ENCODE measurements around the gene SERF2. TPM values are rescaled to one million over a fixed set of nuclear protein-coding genes. Genes with fewer than 3 reads are reported as not detected.
A peak's percentile ranks its signal among the peaks of the same experiment; 100 is the strongest.

The SERF2 gene
- polyA plus RNA-seq, 3 donors = 1,511 to 3,135 (median 2,483) TPM

DNA sequence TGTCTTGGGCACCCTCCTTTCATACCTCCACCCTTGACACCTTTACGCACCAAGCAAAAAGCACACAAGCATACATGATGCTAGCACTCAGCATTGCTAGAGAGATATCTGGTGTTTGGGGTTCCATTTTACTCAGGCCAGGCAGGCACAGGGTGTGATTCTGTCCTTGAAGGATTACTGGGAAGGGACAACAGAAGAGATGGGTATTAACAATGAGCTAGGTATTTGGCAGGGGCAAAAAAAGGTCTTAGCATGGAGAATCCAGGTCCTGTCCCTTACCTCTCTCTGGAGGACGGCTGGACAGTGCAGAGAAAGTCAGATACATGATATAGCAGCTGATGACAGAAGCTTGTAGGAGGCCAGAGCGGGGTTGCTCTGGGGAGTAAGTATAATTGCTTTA lies 4.4 kb downstream of the SERF2 start:
- H3K27me3 Mint-ChIP-seq (ENCODE audit: low read depth in 3 of 3) = no peaks in the 10 kb centered on the region
- no peaks in the 10 kb centered on the region for H3K9me3 ChIP-seq (replicated peaks in 1 of 2; ENCODE audit: control insufficient read depth in 1 of 2, insufficient read depth in 1 of 2, low read length in 2 of 2)
- no peak overlapping the region for H2AFZ ChIP-seq (ENCODE audit: insufficient read depth, low read depth, low read length, poor library complexity, severe bottlenecking)
- peaks cover 65% of the 10 kb centered on the region for H3K4me1 Mint-ChIP-seq
- no peak overlapping the region for H3K27ac ChIP-seq (ENCODE audit: low read depth in 1 of 2, low read length in 2 of 2)
- H3K9ac ChIP-seq (ENCODE audit: insufficient read depth, low read length, poor library complexity, severe bottlenecking) = no peak overlapping the region
- peaks cover 33 to 56% of the 10 kb centered on the region in 2 donors for H3K4me1 ChIP-seq (ENCODE audit: control insufficient read depth in 1 of 2, insufficient read depth in 2 of 2, low read length in 2 of 2)
- H3K27ac Mint-ChIP-seq = peak overlapping the region in 5 of 7 donors; percentile 7 to 97 (median 57)
- no peak overlapping the region for H3K4me2 ChIP-seq (replicated peaks; ENCODE audit: extremely low read depth, low read length, poor library complexity, severe bottlenecking)
- peaks cover 52% of the 10 kb centered on the region for H3K79me2 ChIP-seq (ENCODE audit: insufficient read depth, low read length)
- peaks cover 39% of the 10 kb centered on the region for H4K20me1 ChIP-seq (ENCODE audit: insufficient read depth, low read length)
- no peaks in the 10 kb centered on the region for H3K27me3 ChIP-seq (ENCODE audit: control insufficient read depth in 2 of 2, insufficient read depth in 2 of 2, low read length in 2 of 2)
- peaks cover 55 to 57% of the 10 kb centered on the region in 2 donors for H3K36me3 Mint-ChIP-seq
- no peaks in the 10 kb centered on the region for H3K9me3 Mint-ChIP-seq
- 100% methylated on average over 1 of the region's 3 CpGs for WGBS (ENCODE audit: insufficient coverage)
- no peak overlapping the region for H3K4me3 Mint-ChIP-seq
- H3K4me3 ChIP-seq (replicated peaks in 1 of 3; ENCODE audit: low read depth in 2 of 3, low read length in 3 of 3) = no peak overlapping the region
- intact Hi-C loops (cut with micrococcal nuclease) = no loop called here
- DNase-seq = no peak
- TF ChIP-seq, protein P1, sequence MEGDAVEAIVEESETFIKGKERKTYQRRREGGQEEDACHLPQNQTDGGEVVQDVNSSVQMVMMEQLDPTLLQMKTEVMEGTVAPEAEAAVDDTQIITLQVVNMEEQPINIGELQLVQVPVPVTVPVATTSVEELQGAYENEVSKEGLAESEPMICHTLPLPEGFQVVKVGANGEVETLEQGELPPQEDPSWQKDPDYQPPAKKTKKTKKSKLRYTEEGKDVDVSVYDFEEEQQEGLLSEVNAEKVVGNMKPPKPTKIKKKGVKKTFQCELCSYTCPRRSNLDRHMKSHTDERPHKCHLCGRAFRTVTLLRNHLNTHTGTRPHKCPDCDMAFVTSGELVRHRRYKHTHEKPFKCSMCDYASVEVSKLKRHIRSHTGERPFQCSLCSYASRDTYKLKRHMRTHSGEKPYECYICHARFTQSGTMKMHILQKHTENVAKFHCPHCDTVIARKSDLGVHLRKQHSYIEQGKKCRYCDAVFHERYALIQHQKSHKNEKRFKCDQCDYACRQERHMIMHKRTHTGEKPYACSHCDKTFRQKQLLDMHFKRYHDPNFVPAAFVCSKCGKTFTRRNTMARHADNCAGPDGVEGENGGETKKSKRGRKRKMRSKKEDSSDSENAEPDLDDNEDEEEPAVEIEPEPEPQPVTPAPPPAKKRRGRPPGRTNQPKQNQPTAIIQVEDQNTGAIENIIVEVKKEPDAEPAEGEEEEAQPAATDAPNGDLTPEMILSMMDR (IDR thresholded peaks at IDR 0.05) = no peak
- H3K36me3 ChIP-seq (replicated peaks in 1 of 2; ENCODE audit: control insufficient read depth in 1 of 2, insufficient read depth in 2 of 2, low read length in 2 of 2) = peaks cover 38 to 57% of the 10 kb centered on the region in 2 donors

DNA sequence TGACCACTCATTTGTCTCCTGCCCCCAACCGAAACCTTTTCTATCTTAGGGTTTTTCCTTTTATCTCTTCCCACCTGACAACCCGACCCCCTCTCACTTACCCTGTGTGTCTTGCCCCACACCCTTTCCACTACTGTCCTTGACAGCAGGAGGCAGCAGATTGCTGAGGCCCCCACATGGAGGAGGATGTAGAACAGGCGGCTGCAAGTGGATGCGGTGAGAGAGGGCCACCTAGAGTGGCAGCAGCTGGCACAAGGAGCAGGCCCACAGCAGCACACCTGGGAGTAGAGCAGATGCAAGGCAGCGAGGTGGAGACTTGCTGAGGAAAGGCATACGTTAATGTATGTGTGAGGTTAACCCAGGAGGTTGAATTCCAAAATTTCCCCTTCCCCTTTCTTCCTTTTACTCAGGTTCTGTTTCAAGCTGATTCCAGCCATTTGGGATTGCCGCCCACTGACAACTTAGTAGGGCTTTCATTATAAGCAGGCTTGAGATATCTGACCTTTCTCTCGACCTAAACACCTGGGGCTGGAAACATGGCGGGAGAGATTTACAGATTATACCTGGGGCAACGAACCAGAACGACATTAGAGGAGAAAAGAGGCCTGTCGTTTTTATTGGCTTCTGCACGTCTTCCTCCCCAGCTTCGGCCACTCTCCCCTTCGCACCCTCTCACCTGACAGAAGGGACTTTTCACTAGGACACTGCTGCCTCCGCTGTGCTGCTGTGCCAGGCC lies 7.3 kb downstream of the SERF2 start:
- no peak overlapping the region for H2AFZ ChIP-seq (ENCODE audit: insufficient read depth, low read depth, low read length, poor library complexity, severe bottlenecking)
- Mint-ChIP-seq H3K4me1 (peaks cover 50% of the 10 kb centered on the region), H3K9me3 (no peaks in the 10 kb centered on the region), H3K4me3 (no peak overlapping the region), H3K36me3 (peaks cover 51 to 67% of the 10 kb centered on the region in 2 donors), H3K27ac (peak overlapping the region; percentile 49 to 100 (median 99)), H3K27me3 (ENCODE audit: low read depth in 3 of 3) (peaks cover 0 to 2% (median 0%) of the 10 kb centered on the region in 3 donors)
- H4K20me1 ChIP-seq (ENCODE audit: insufficient read depth, low read length) = peaks cover 23% of the 10 kb centered on the region
- H3K27me3 ChIP-seq (ENCODE audit: control insufficient read depth in 2 of 2, insufficient read depth in 2 of 2, low read length in 2 of 2) = no peaks in the 10 kb centered on the region
- H3K36me3 ChIP-seq (replicated peaks in 1 of 2; ENCODE audit: control insufficient read depth in 1 of 2, insufficient read depth in 2 of 2, low read length in 2 of 2) = peaks cover 40 to 74% of the 10 kb centered on the region in 2 donors
- H3K4me1 ChIP-seq (ENCODE audit: control insufficient read depth in 1 of 2, insufficient read depth in 2 of 2, low read length in 2 of 2) = peaks cover 19 to 37% of the 10 kb centered on the region in 2 donors
- WGBS (ENCODE audit: insufficient coverage) = 98% methylated on average over 8 of the region's 16 CpGs
- no peak overlapping the region for H3K9ac ChIP-seq (ENCODE audit: insufficient read depth, low read length, poor library complexity, severe bottlenecking)
- peak overlapping the region; percentile 90 for H3K4me2 ChIP-seq (replicated peaks; ENCODE audit: extremely low read depth, low read length, poor library complexity, severe bottlenecking)
- H3K9me3 ChIP-seq (replicated peaks in 1 of 2; ENCODE audit: control insufficient read depth in 1 of 2, insufficient read depth in 1 of 2, low read length in 2 of 2) = no peaks in the 10 kb centered on the region
- peak overlapping the region; percentile 82 to 90 for H3K27ac ChIP-seq (ENCODE audit: low read depth in 1 of 2, low read length in 2 of 2)
- H3K4me3 ChIP-seq (replicated peaks in 1 of 3; ENCODE audit: low read depth in 2 of 3, low read length in 3 of 3) = no peak overlapping the region
- intact Hi-C loops (cut with micrococcal nuclease) = no loop called here
- TF ChIP-seq, protein P1 (IDR thresholded peaks at IDR 0.05) = no peak
- no peak for DNase-seq
- peaks cover 35% of the 10 kb centered on the region for H3K79me2 ChIP-seq (ENCODE audit: insufficient read depth, low read length)
